Hematopoietic multipotent progenitor cell treated with erythropoietin and hydrocortisone succinate and interleukin-3 and kit ligand, for 4 days (in vitro differentiated cells): ENCODE results near the gene SPIN4.
A peak's percentile ranks its signal among the peaks of the same experiment; 100 is the strongest.
"Not testable (repeated sequence)": the region's sequence is repeated elsewhere in the genome, so short reads cannot be mapped to it uniquely, and the experiment has no call there.

Source experiments
- DNase-seq: peaks from one replicate; pipeline ENCODE4 v3.0.0-alpha.2; 2015

The SPIN4 gene

DNA sequence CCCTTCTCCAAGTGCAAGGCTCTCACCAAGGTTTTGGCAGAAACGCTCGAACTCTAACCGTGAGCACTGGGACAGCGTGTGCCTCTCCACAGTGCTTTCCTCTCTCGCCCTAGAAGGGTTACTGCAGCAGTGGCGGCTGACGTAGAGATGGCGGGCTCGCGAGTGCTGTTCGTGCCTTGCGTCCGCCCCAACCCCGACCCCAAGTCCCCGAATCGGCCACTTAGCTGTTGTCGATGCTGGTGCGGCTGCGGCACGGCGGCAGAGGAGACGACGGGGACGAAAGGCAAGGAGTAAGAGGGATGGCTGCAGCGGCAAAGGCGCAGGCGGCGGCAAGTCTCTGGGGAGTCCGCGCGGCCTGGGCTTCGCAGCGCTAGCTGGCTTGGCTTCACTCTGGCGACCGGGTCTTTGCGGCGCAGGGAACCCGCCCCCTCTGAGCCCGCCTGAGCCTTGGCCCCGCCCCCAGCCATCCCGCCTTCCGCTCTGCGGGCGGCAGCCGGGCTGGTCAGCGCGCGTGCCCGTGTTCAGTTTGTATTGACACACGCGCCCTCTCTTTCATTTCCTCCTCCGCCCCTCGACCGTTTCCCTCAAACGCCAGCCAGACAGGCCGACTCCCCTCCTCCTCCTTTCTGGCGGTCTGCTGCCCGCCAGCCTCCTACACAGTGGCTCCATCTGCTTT lies at the start of gene SPIN4:
SPIN4 (minus strand) TSS at position 392 of the 676 bp plus-strand sequence. CDS start 513 bp downstream, outside the sequence.
- DNase-seq = peak; percentile 96

DNA sequence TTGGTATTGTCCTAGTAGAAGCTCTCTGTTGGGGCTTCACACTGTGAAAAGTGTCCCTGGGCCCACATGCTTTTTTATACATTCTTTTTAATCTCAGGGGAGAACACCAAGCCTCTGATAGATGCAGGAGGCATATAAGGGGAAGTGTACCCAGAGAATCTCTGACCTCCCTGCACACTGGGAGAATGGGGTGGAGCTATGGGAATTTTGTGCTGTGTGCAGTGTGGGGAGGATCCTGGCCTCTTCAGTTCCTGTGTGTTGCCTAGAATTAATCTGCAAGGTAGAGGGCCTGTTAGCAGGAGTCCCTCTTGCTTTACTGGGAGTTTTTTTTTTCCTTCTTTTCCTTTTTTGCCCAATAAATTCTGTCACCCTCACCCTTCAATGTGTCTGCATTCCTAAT lies 49.2 kb upstream of the SPIN4 start:
- DNase-seq = no peak

DNA sequence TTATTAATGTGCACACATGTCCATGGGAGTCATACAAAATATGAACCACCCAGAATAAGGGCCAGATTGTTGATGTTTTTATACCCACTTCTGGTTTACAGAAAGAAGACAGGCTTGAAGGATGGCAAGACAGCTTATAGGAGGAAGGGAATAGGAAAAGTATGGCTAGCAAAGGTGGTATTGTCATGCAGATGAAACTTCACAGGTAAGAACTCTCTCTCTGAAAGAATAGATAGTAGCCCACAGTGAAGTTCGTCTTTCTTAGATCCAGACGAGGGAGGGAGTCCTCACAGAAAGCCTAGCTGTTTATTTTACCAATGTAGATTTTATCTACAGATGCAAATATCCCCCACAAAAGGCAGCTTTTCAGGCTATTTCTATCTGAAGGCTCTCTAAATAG lies 43.7 kb upstream of the SPIN4 start:
- DNase-seq = no peak

GRCh38 chrX:63393094-63393493 lies 42.0 kb upstream of the SPIN4 start:
- DNase-seq = not testable (repeated sequence)

DNA sequence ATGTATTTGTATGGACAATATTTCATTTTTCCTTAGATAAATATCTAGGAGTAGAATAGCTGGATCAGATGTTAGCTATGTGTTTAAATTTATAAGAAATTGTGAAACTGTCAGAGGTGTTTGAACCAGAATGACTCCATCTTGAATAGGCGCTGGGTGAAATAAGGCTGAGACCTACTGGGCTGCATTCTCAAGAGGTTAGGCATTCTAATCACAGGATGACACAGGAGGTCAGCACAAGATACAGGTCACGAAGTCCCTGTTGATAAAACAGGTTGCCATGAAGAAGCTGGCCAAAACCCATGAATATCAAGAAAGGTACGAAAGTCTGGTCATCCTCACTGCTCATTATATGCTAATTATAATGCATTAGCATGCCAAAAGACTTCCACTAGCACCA lies 36.3 kb upstream of the SPIN4 start:
- DNase-seq = no peak

DNA sequence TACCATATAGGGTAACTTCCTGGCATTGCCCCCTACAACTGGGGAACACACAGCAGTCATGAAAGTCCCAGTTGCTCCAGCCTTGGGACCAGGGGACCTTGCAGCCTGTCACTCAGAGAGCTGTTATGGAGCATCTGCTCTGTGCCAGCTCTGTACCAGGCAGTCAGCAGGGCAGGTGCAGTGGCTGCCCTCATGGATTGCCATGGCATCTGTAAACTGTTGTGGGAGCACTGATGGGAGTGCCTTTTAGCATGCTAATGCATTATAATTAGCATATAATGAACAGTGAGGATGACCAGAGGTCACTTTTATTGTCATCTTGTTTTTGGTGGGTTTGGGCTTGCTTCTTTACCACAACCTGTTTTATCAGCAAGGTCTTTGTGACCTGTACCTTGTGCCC lies 33.1 kb upstream of the SPIN4 start:
- DNase-seq = not testable (repeated sequence)

DNA sequence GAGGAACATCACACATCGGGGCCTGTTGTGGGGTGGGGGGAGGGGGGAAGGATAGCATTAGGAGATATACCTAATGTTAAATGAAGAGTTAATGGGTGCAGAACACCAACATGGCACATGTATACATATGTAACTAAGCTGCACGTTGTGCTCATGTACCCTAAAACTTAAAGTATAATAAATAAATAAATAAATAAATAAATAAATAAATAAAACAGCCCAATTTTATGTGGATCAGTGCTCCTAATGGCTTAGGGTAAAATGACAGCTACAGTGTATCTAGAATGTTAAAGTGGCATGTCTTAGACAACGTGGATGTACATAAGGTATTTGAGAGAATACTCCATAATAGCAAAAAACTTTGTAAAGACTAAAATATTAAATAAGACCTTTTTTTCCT lies 21.9 kb upstream of the SPIN4 start:
- DNase-seq = not testable (repeated sequence)

DNA sequence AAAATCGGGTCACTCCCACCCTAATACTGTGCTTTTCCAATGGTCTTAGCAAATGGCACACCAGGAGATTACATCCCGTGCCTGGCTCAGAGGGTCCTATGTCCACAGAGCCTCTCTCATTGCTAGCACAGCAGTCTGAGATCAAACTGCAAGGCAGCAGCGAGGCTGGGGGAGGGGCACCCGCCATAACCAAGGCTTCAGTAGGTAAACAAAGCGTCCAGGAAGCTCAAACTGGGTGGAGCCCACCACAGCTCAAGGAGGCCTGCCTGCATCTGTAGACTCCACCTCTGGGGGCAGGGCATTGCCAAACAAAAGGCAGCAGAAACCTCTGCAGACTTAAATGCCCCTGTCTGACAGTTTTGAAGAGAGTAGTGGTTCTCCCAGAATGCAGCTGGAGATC lies 16.6 kb upstream of the SPIN4 start:
- DNase-seq = not testable (repeated sequence)

DNA sequence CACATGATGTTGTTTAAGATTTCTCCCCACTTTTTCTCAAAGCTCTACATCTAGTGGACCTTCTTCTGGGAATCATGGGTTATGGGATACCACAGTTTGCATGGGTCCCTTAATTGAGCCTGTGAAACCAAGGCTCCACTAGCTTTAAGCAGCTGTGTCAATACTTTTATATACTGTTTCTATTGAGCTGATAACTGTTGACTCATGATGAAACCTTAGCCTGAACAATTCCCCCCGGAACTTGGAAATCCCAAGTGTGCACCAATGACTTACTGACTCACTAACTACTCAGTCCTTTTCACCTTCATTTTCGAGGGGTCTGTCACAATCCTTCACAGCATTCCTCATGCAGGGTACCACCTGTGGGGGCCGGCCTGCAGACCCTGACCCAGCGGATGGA lies 12.7 kb upstream of the SPIN4 start:
- DNase-seq = no peak

DNA sequence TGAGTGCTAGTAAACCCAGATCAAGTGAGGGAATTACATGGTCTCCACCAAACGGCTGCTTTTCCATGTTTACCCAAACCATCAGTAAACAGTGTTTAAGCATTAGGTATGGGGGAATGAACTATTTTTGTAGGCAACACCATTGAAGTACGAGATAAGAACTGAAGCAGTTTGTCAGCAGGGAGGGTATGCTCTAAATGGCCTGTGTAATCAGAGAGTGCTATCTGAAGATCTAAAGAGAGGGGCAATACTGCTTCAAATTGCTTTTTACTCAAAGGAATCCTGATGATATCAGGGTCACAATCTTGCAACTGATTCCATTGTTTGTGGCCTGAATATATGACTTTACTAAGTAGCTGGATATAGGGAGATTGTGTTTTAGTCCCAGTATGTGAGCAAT lies 10.4 kb upstream of the SPIN4 start:
- no peak for DNase-seq

DNA sequence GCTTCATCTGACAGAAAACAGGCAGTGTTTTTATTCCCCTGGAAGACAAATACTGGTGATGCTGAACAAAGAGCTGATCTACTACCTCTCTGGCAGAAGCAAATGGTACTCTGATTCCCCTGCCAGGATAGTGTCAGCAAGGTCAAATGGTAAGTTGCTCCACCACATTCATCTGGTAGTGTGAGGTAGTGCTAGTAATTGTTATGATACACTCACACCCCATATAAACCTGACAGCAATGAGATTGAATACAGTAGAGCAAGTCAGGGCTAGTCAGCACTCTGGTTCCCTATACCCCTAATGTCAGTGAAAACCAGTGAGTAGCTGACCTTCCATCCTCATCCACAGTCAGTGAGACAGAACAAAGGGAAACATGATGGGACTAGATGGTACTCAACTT lies 3.4 kb upstream of the SPIN4 start:
- DNase-seq = peak; percentile 44

- peak; percentile 54 for DNase-seq
Measured at GRCh38 chrX:63350465-63350877, 661 bp downstream of the SPIN4 start.

DNA sequence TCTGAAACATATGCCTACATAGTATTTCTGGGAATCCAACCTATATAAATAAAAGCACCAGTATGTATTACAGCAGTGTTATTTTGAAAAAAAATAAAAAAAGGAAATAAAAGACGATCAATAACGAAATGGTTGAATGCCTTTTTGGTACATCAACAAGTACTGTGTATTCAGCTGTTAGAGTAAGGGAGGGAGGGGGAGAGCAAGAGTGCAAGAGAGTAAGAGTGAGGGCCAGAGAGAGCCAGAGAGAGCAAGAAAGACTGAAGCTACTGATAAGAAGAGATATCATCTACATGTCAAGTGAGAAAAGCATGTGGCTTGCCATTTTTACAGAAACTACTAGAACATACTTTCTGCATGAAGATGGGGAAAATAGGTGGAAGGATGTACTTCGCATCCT lies 1.8 kb downstream of the SPIN4 start:
- peak; percentile 64 for DNase-seq

GRCh38 chrX:63330681-63331080 lies 20.5 kb downstream of the SPIN4 start:
- DNase-seq = peak; percentile 3

- no peak for DNase-seq
Measured at GRCh38 chrX:63327788-63328187, 23.3 kb downstream of the SPIN4 start.

GRCh38 chrX:63299596-63299995 lies 51.5 kb downstream of the SPIN4 start:
- DNase-seq = no peak
